GM12892 (cell line): ENCODE results near the gene IFT172.

Source experiments
- DNase-seq: peaks from one replicate; pipeline ENCODE4 v3.0.0; 2011; ENCODE audit not compliant: insufficient read length
- FAIRE-seq: peaks from 2 replicates; lab custom pipeline; 2011; peaks lifted over from hg19 to GRCh38; lab: Jason Lieb, UNC
- POLR2A ChIP-seq: IDR thresholded peaks from 2 replicates; pipeline ENCODE4 v1.6.1; 2011; ENCODE audit warnings: low read depth, low read length, control low read depth
- POLR2AphosphoS5 ChIP-seq: IDR thresholded peaks from 2 replicates; pipeline ENCODE4 v1.6.1; 2011; ENCODE audit warnings: low read depth, low read length, control low read depth
- TAF1 ChIP-seq: IDR thresholded peaks from 2 replicates; pipeline ENCODE4 v1.6.1; 2011; ENCODE audit warnings: low read depth, mild to moderate bottlenecking, control low read depth, low read length, borderline replicate concordance

Gene IFT172

DNA sequence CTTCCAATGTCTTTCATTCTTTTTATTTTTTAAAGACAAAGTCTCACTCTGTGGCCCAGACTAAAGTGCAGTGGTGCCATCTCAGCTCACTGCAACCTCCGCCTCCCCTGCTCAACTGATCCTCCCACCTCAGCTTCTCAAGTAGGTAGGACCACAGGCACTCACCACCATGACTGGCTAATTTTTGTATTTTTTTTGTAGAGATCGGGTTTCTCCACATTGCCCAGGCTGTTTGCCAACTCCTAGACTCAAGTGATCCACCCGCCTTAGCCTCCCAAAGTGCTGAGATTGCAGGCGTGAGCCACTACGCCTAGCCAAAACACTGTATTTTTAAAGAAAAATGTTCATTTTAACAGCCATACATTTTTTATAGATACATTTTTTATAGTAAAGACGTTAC is 19.8 kb upstream of the IFT172 start:
- no peak for DNase-seq
- FAIRE-seq: no peak
- TF ChIP-seq POLR2AphosphoS5 (no peak), TAF1 (no peak), POLR2A (no peak)

DNA sequence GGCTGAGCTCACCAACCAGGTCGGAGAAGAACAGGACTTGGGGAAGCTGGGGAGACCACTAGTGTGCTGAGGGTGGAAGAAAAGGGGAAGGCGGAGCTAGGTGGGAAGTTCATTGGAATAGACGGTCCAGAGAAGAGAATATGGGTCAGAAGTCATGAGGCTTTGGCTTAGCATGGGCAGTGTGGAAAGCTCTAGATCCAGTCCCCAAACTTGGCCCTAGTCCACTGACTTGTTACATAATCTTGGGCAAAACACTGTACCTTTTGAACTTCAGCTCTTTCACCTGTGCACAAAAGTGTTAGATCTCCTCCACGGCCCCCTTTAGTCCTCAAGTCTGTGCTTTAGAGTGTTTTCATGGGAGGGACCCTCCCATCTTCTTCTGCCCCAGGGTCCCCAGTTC is 17.8 kb upstream of the IFT172 start:
- DNase-seq (no peak), FAIRE-seq (no peak)
- TF ChIP-seq POLR2AphosphoS5 (no peak), TAF1 (no peak), POLR2A (no peak)

DNA sequence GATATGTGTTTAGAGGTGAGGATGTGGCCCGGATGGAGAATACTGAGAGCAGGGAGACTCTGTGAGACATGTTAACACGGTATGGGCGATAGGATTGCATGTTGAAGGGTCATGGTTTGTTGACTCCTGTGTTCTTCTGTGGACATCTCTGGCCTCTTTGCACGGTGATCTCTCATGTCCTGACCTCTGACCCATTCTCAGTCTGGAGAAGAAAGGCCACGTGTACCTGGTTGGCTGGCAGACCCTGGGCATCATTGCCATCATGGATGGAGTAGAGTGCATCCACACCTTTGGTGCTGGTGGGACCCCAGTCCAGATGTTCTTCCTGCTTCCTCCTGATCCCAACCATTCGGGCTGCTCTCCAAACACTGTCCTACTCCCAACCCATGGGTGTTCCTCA is 17.0 kb upstream of the IFT172 start:
- no peak for FAIRE-seq
- TF ChIP-seq POLR2AphosphoS5 (no peak), TAF1 (no peak), POLR2A (no peak)
- DNase-seq: no peak

DNA sequence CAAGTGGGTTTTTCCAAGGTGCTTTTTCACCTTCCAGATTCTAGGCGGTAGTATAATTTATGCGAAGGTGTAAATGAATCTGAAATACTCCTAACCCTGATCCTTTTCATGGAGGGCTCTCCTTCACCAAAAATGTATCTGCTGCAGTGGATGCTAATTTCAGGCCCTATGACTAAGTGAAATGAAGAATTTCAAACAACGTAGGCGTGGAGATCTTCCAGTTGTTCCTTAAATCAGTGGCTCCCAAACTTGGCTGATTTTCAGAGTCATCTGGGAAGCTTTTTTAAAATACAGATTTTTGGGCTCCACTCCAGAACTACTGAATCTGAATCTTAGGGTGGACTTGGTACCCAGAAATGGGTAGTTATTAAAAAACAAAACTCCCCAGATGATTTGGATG is 12.6 kb upstream of the IFT172 start:
- DNase-seq: no peak
- TF ChIP-seq POLR2A (no peak), POLR2AphosphoS5 (no peak), TAF1 (no peak)
- FAIRE-seq: no peak

DNA sequence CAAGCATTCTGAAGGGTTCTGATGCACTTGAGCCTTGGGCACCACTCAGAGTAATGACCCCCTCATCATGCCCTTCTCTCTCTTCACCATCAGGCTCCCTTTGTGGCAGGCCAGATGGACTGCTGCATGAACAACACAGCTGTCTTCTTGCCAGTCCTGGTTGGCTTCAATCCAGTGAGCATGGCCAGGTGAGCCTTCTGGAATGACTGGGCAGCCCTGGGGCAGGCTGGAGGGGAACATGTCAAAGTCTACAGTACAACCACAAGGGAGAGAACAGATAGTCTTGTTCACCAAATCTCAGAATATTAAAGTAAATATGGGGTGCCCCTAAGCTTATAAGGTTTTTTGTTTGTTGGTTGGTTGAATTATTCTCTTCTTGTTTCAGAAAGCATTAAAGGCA is 11.5 kb upstream of the IFT172 start:
- TF ChIP-seq POLR2A (no peak), POLR2AphosphoS5 (no peak), TAF1 (no peak)
- no peak for DNase-seq

DNA sequence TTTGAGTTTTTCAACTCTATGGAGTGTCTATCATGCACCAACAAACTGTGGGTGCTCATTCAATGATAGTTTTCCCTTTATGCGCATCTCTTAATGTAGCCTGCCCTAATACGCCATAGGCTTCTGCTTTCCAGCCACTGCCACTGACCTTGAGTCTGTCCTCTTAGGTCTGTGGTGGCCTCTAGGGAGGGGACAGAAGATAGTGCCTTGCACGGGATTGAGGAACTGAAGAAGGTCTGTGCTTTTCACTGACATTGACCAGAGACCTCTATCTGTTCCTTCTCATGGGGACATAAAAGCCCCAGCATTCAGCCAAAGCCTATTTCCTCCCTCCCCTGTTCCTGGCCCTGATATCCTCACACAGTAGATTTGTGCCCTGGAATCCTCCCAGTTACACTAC is 9.4 kb upstream of the IFT172 start:
- DNase-seq (no peak), FAIRE-seq (no peak)
- TF ChIP-seq TAF1 (no peak), POLR2A (no peak), POLR2AphosphoS5 (no peak)

More for the DNA sequence above, 11.5 kb upstream of the IFT172 start:
- FAIRE-seq: no peak

DNA sequence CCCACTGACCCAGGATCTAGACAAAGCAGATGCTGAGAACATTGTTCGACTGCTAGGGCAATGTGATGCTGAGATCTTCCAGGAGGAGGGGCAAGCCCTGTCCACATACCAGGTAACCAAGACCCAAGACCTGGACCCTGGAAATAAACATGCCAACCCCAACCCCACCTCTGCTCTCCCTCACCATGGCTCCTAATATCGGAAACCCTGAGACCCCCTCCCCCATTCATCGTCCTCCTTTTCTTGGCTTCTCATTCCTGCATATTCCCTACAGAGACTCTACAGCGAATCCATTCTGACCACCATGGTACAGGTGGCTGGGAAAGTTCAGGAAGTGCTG is 7.7 kb upstream of the IFT172 start:
- DNase-seq (no peak), FAIRE-seq (no peak)
- no peak for TF ChIP-seq TAF1
- TF ChIP-seq POLR2AphosphoS5: no peak
- TF ChIP-seq POLR2A: no peak

DNA sequence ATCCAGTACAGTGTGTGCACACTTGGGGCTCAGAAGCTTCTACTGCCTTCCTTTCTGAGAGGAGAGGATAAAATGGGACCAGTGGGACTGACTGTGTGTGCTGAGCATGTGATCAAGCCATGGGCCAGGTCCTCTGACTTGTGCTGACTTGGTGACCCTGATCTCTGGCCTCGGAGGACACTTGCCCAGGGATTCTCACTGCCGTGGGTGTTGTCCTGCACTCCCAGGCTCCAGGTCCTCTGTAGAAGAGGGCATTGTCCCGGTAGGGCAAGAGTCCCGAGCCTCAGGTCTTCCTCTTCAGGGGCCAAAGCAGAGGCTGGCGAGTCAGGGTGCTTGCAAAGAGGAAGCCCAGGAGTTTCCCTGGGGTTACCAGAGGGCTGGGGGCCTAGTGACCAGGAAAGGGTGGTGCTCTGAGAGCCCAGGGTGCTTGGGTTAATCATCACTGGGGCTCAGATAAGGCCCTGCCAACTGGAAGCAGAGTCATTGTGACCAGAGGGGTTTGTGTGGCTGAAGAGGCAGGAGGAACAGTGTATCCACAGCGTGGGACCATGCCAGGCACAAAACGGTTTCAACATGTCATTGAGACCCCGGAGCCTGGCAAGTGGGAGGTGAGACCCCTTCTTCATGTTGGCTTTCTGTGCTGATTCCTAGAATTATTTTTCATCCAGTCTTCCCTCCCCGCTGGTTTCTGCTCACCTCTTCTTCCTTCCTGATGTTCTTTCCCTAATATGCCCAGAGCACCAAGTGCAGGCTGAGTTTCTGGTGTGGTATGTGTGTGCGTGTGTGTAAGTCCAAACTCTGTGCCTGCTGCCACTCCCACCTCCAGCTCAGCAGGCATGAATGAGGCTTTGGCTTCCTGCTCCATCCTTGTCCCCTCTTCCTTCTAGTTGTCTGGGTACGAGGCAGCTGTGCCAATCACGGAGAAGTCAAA is 7.1 kb upstream of the IFT172 start, which contains the start of gene GCKR:
GCKR (plus strand) TSS at position 483 of the 931 bp plus-strand sequence; CDS start at position 549, 66 bp downstream.
- no peak for FAIRE-seq
- TF ChIP-seq POLR2A (no peak), POLR2AphosphoS5 (no peak), TAF1 (no peak)
- no peak for DNase-seq

DNA sequence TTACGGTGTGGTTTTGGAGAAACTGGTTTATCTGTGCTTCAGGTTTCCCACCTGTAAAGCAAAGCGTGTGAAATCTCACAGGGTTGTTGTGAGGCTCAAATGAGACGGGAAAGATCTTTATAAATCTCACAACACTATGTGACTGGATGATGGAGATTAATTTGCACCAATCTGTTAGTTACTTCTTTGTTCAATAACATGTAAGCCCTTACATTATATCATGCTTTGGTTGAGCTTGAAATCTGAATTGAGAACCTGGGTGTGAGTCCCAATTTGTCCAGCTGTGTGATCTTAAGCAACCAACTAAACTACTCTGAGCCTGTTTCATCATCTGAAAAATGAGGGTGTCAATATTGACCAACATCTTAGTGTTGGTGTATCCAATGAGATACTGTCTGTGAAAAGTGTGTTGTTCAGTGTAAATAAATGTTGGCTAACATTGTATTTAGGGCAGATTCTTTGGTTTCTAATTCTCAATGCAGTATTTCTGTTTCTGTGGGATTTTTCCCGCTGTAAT is 6.4 kb upstream of the IFT172 start:
- no peak for TF ChIP-seq POLR2A
- no peak for TF ChIP-seq TAF1
- TF ChIP-seq POLR2AphosphoS5: no peak
- no peak for FAIRE-seq

DNA sequence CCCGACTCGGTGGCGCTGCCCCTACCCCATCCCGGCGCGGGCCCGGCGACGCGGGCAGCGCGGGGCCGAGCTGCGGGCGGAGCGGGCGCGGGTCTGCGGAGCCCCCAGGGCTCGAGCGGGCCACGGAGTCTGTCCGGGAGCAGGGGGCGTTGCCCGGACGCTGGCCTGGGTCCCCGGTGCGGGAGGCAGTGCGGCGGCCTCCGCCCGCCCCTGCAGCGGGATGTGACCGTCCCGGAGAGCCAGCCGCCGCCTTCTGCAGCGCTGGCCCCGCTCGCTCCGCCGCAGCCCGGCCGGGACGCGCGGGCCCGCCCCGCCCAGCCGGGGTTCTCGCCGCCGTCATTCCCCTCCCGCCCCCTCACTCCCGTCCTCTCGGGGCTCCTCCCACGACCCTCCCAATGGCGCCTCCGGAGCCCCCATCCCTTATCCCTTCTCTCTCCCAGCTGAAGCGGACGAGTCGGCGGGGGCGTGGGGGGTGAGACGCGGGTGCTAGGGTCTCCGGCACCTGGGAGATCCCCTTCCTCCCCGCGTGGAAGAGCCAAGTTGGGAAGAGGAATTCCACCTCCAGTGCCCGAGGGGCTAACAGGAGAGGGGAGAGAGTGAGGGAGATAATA is 5.5 kb upstream of the IFT172 start, which contains the start of gene FNDC4:
FNDC4 (minus strand) TSS at position 257 of the 611 bp plus-strand sequence. CDS start 521 bp downstream, outside the sequence.
- no peak for FAIRE-seq
- DNase-seq: no peak
- no peak for TF ChIP-seq POLR2A
- TF ChIP-seq TAF1: no peak
- no peak for TF ChIP-seq POLR2AphosphoS5

More for the DNA sequence above, 6.4 kb upstream of the IFT172 start:
- DNase-seq: no peak

DNA sequence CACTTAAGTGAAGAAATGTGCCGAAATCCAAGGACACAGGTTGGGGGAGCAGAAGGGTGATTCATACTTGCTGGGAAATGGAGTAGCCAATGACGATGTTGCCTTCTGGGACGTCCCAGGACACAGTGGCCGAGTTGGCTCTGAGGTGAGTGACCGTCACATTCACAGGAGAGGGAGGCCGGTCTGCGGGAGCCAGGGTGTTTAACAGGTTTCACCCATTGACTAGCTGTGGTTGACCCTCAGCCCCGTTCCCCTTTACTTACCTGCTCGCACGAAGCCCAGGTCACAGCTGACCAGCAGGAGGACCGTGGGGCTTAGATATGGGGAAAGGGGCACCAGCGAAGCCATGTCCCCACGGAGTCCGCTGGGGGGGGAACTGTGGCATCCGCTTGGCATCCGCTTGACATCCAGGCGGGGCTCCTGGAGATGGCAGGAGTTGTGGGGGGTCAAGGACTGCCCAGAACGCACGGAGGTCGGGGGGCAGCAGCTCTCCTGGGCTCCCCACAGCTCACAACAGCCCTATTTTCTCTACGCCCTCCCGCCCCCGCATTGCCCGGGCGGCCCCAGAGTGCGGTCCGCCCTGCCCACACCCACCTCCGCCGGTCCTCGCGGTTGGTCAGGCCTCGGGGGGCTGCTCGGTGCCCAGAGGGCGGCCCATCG is 4.9 kb upstream of the IFT172 start:
- TF ChIP-seq POLR2A (no peak), POLR2AphosphoS5 (no peak), TAF1 (no peak)
- FAIRE-seq (no peak), DNase-seq (no peak)
